ENCODE measurements around the gene TFF2.

DNA sequence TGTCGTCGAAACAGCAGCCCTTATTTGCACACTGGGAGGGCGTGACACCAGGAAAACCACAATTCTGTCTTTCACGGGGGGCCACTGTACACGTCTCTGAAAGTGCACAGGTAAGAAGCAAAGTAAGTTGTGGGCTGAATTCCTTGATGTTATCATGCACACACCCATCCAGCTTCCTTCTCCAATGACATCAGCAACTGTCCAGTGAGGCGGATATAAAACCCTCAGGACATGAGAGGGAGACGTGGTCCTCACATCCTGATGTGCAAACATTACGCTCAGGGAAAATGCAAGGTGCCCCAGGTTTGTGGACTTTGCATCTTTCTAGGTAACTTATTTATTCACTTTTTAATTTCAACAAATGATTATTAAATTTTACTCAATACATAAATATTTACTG lies 12.5 kb upstream of the TFF2 start:
- TF ChIP-seq, protein P1, sequence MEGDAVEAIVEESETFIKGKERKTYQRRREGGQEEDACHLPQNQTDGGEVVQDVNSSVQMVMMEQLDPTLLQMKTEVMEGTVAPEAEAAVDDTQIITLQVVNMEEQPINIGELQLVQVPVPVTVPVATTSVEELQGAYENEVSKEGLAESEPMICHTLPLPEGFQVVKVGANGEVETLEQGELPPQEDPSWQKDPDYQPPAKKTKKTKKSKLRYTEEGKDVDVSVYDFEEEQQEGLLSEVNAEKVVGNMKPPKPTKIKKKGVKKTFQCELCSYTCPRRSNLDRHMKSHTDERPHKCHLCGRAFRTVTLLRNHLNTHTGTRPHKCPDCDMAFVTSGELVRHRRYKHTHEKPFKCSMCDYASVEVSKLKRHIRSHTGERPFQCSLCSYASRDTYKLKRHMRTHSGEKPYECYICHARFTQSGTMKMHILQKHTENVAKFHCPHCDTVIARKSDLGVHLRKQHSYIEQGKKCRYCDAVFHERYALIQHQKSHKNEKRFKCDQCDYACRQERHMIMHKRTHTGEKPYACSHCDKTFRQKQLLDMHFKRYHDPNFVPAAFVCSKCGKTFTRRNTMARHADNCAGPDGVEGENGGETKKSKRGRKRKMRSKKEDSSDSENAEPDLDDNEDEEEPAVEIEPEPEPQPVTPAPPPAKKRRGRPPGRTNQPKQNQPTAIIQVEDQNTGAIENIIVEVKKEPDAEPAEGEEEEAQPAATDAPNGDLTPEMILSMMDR (IDR thresholded peaks at IDR 0.05; ENCODE audit: low read length) = no peak
- TF ChIP-seq EZH2 (IDR thresholded peaks at IDR 0.05; ENCODE audit: borderline replicate concordance, low read length) = no peak

Measured in OCI-LY1 (cell line).